GDM1 (cell line): ENCODE measurements around the gene URI1.
"Not testable (repeated sequence)": the region's sequence is repeated elsewhere in the genome, so short reads cannot be mapped to it uniquely, and the experiment has no call there.

ENCODE experiments used
- DNase-seq: peaks from one replicate; lab custom pipeline; 2025; lab: John Stamatoyannopoulos, UW

URI1 gene

GRCh38 chr19:30024091-30024490, 82.1 kb downstream of the URI1 start:
- no peak for DNase-seq

- no peak for DNase-seq
These were observed 84.9 kb downstream of the URI1 start for GRCh38 chr19:30026933-30027332.

- no peak for DNase-seq
These were observed 86.3 kb downstream of the URI1 start for GRCh38 chr19:30028118-30028991.

DNA sequence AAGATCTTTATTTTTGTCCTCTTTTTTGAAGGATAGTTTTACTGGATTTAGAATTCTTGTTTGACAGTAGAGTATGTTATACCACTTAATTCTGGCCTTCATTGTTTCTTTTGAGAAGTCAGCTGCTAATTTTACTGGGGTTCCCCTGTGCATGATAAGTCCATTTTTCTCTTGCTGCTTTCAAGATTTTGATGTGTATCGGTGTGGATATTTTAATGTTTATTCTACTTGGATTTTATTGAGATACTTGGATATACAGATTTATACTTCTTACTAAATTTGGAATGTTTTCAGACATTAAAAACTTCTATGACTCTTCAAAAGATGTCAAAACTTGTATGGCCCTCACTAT, 86.9 kb downstream of the URI1 start:
- no peak for DNase-seq

GRCh38 chr19:30029721-30030510, 87.9 kb downstream of the URI1 start:
- DNase-seq: no peak

DNA sequence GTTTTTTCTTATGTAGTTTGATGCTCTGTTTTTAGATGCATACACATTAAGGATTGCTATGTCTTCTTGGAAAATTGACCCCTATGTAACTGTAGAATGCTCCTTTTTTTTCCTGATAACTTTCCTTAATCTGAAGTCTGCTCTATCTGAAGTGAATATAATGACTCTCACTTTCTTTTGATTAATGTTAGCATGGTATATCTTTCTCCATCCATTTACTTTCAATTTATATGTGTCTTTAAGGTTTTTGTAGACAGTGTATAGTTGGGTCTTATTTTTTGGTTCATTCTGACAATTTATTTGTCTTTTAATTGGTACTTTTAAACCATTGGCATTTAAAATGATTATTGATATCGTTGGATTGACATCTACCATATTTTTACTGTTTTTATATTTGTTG, 92.3 kb downstream of the URI1 start:
- DNase-seq: no peak

GRCh38 chr19:30036154-30037129, 94.4 kb downstream of the URI1 start:
- DNase-seq: no peak

DNA sequence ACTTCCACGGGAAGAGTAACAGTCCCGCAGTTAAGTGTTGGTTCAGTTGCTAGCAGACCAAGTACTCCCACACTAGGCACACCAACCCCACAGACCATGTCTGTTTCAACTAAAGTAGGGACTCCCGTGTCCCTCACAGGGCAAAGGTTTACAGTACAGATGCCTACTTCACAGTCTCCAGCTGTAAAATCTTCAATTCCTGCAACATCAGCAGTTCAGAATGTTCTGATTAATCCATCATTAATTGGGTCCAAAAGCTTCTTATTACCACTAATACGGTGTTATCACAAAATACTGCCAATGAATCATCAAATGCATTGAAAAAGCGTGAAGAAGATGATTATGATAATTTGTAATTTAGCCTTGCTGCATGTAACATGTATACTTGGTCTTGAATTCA, 95.8 kb downstream of the URI1 start:
- DNase-seq: no peak

GRCh38 chr19:30041931-30042330, 99.9 kb downstream of the URI1 start:
- not testable (repeated sequence) for DNase-seq

DNA sequence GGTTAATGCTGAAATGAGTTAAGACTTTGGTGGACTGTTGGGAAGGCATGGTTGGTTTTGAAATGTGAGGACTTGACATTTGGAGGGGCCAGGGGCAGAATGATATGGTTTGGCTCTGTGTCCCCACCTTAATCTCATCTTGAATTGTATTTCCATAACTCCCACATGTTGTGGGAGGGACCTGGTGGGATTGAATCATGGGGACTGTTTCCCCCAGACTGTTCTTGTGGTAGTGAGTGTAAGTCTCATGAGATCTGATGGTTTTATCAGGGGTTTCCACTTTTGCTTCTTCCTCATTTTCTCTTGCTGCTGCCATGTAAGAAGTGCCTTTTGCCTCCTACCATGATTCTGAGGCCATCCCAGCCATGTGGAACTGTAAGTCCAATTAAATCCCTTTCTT, 101.0 kb downstream of the URI1 start:
- not testable (repeated sequence) for DNase-seq

DNA sequence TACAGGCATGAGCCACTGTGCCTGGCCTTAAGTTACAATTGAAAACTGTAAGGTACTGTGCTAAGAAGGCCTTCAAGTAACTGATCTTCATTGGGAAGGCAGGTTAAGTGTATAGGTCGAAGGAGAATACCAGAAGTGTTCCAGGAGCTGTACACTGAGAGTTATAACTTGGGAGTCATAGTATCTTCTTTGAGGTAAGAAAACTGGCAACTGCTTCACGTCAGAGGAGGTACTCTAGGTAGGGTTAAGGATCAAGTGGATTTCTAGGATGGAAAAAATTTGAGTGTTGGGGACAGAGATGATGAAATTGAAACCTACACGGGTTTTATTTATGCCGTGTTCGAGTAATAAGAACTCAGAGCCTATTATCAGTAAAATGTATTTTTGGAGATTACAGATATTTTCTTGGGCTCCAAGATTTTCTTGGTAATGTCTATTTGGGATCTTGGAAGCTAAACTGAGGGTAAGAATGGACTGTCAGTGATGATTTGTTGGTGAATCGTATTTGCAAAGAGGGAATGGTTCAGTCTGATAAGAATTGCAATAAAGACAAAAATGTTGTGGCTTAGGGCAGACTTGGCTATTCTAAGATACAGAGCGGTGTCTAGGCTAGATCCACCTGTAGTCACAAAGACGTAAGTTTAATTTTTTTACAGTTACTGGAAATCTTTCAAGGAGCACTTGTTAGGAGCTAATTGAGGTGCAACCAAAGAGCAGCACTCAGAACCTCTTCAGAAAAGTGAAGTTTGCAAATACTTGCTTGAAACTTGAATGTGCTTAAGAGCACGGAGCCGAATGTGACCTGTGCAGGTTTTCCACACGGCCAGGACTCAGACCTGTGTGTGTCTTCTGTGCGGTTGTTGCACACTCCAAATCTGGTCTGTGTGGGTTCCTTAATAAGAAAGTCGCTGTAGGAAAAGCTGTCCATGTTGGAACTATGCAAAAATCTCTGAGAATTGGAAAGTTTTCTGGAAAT, 102.5 kb downstream of the URI1 start:
- no peak for DNase-seq

DNA sequence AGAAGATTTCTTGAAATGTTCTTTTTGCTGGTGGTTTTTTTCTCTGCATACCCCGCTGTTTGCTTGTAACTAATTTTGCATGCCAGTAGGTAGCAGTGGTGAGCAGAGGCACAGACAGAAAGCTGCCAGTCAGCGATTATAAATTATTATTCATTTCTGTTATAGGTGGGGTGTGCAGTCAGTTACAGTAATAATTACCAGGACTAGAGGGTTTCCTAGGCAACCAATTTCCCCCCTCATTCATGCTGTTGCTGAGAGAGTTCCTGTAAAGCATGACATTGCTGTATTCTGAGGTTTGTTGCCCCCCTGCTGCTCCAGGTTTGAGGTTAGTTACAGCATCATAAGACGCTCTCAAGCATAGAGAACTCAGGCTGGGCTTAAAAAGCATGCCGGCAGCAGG, 104.5 kb downstream of the URI1 start:
- DNase-seq: peak; percentile 42

DNA sequence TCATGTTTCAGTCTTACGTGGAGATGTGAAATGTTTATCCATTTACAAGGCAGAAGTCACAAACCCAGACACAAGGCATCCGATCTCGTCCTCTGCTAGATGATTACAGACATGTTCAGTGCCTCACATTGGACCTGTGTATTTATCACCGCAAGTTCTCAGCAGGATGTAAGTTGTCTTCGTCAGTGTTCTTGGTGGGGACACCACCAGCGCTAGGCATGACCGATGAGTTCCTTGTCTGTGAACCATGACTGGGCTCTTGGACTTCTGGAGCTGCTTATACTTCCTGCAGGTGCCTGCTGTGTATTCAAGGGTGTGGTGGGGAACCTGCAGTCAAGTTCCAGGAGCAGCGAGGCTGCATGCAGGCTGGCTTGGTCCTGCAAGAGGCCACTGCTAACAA, 105.4 kb downstream of the URI1 start:
- DNase-seq: no peak

DNA sequence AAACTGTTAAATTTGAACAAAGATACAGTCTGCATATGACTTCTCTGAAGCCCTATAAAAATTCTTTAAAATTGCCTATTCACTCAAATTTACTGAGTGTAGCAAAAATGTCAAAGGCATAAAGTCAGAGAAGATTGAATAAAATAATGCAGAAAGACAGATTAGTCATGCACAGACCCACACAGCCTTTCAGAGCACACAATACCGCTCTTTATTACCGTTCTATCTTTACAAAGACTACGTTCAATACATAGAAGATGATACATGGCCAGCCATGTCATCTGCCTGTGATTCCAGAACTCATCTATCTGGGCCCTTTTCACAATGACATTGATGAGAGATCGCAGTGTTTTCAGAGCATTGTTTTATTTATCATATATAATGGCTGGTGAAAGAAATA, 107.2 kb downstream of the URI1 start:
- DNase-seq: no peak

GRCh38 chr19:30049846-30050667, 108.0 kb downstream of the URI1 start:
- no peak for DNase-seq

DNA sequence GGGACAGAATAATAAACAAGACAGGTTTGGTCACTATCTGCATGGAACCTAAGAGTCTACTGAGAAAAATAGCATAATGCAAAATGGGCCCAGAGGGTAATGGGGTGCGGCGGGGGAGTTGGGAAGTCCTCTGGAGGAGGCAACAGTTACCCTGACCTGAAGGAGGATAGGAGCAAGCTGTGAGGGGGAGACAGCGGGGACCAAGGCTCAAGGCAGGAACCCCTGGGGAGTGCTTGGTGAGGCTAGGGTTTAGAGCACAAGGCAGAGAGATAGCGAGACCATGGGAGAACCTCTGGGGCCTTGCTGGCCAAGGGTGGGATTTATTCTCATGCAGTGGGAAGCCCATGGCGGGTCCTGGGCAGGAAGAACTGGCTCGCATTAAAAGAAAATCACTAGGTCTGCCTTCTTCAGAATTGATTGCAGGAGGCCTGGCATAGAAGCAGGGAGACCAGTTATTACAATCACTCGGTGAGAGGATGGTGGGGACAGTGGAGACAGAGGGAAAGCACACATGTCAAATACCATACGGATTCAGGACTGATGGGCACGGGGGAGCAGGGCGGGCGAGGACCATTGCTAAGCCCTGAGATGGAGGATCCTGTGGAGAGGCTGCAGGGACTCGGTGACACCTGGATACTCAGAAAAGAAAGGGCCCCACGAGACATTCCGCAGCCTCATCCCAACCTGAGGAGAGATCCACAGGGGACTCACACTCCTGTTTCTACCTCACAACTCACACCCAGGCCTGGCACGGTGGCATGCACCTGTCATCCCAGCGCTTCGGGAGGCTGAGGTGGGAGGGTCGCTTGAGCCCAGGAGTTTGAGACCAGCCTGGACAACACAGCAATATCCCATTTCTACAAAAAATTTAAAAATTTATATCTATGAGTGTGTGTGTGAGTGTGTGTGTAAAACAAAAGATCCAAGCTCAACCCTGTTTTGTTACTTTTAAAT, 110.4 kb downstream of the URI1 start:
- DNase-seq: no peak

- no peak for DNase-seq
These were observed 111.5 kb downstream of the URI1 start for GRCh38 chr19:30053558-30053957.

- DNase-seq: no peak
These were observed 112.2 kb downstream of the URI1 start for GRCh38 chr19:30054210-30054609.

- DNase-seq: no peak
These were observed 114.5 kb downstream of the URI1 start for GRCh38 chr19:30056580-30056979.
